ENCODE results near the gene DUSP11.
"Not testable (repeated sequence)": the region's sequence is repeated elsewhere in the genome, so short reads cannot be mapped to it uniquely, and the experiment has no call there.

Gene DUSP11

DNA sequence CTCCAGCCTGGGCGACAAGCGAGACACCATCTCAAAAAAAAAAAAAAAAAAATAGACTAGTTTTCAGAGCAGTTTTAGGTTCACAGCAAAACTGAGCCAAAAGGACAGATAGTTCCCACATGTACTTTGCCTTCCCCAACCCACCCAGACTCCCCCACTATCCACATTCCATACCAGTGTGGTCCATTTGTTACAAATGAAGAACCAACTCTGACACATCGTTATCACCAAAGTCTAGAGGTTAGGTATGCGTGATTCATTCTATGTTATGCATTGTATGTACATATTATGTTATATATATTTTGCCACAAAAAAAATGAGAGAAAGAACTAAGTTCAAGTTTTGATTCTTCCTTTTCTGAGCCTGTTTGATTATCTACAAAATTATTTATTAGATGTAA is 3.5 kb downstream of the DUSP11 start:
- in situ Hi-C loops (cut with MboI; ENCODE audit: low sequenced_read_pairs) = no loop called here

DNA sequence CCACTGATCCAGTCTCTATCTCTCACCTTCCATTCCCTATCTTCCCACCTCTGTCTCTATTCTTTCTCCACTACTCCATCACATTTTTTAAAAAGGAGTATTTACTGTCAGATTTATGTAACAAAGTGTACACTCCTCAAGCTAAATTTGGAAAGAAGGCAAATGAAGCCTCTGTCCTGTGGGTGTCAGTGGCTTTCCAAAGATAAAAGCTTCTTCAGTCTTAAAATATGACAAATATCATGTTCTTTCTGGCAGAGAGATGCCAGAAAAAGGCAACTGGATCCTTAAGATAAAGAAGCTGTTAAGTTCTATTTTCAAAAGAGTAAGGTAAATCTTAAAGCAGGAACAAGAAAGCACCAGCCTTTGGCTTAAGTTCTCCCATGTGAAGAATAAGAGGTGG is 7.1 kb downstream of the DUSP11 start:
- in situ Hi-C loops (cut with MboI; ENCODE audit: low sequenced_read_pairs) = no loop called here

DNA sequence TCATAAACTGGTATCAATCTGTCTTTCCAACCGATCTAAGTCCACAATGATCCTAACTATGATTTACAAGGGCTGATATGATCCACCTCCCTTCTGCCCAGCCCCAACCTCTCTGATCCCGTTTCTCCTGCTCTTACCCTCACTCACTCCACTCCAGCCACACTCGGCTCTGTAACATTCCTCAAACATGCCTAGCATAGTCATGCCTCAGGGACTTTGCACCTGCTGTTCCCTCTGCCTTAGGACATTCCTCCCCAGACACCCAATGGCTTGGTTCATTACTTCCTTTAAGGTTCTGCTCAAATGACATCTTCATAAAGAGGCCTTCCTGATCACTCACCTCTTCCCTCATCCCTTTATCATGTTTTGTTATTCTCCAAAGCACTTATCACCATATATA is 9.2 kb downstream of the DUSP11 start:
- in situ Hi-C loops (cut with MboI; ENCODE audit: low sequenced_read_pairs) = no loop called here

DNA sequence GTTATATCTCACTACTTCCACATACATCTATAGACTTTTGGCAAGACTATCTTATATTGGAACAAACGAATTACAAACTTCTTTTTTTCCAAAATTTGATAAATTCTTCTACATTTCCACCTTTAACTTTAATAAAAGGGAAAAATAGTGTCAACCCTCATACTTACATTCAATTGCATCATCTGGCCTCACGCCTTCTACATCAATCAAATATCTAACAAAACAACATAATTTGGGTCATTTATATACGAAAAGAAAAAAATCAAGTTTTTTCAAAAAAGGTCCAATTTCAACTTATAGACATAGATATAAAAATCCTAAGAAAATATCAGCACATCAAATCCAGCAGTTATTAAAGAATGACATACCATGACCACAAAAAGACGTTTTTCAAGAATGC is 12.9 kb downstream of the DUSP11 start:
- in situ Hi-C loops (cut with MboI; ENCODE audit: low sequenced_read_pairs) = no loop called here

DNA sequence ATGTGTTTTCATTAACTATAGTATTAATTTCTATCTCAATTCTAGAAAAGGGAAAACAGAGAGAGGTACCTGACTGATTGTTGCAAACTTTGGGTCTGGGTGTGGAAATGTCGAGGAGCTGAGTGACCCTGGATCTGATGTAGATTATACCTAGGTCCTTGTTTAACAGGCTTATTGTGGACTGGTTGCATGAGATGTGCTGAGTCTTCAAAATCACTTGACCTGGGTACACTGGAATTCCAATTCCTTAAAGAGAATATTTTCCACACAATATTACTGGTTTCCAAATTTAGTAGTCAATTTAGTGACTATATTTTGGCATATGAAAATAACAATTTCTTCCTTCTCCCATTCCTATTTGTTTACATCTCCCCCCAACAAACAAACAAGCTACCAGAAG is 13.6 kb downstream of the DUSP11 start:
- in situ Hi-C loops (cut with MboI; ENCODE audit: low sequenced_read_pairs) = no loop called here

DNA sequence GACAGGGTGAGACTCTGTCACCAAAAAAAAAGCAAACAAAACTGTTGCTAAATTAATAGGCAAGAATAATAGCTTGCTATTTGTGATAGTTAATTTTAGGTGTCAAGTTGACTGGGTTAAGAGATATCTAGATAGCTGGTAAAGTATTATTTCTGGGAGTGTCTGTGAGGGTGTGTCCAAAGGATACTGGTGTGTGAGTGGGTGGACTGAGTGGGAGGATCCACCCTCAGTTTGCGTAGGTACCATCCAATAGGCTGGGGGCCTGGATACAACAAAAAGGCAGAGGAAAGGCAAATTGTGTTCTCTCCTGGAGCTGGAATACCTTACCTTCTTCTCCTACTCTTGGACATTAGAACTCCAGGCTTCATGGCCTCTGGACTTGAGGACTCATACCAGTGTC is 15.0 kb downstream of the DUSP11 start:
- in situ Hi-C loops (cut with MboI; ENCODE audit: low sequenced_read_pairs) = no loop called here

DNA sequence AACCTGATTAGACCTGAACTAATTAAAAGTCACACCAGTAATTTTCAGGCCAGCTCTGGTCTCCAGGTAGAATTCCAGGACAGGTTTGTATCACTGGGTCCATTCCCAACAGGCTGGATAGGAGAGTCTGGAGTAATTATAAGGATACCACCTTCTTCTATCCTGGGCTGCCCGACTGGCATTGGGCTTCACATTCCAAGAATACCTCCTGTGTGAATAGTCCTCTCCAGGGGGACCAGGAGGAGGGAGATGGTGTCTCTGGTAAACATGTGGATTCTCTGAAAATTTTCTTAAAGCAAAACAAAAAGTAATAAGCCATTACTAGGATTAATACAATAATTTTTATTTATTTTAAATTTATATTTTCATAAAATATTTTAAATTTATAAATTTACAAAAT is 17.3 kb downstream of the DUSP11 start:
- in situ Hi-C loops (cut with MboI; ENCODE audit: low sequenced_read_pairs) = no loop called here

DNA sequence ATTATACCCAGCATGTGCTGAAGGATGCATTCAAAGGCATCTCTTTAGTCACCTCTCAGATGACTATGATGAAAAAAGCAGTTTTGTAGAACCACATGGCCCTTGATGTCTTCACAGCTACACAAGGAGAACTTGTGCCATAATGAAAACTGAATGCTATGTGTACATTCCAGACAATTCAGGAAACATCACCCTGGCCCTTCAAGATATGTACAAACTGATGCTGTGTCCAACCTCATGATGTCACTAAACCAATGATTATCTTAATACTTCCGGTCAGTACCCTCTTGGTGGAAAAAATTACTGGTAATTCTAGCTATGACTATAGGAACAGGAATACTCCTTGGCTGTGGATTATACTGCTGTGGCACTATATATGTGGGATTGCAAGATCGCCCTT is 20.0 kb downstream of the DUSP11 start:
- in situ Hi-C loops (cut with MboI; ENCODE audit: low sequenced_read_pairs) = no loop called here

DNA sequence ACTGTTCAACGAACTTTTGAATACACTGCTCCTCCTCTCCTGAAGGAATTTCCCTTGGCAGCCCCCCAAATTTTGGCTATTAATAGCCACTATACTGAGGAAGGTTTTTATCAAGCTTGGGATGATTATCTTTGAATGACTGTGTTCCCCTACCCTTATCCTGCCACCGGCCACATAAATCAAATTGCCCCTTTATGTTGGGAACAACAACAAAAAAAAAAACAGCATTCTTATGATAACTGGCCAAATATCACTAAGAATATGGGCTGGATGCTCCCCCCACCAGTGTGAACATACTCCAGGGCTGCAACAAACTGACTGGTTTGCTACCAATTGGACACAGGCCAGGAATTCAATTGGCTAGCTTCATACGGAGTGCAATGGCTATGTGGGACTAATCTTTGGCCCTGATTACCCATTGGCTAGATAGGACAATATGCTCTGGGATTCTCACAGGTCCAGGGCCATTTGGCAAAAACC is 20.6 kb downstream of the DUSP11 start:
- in situ Hi-C loops (cut with MboI; ENCODE audit: low sequenced_read_pairs) = no loop called here

DNA sequence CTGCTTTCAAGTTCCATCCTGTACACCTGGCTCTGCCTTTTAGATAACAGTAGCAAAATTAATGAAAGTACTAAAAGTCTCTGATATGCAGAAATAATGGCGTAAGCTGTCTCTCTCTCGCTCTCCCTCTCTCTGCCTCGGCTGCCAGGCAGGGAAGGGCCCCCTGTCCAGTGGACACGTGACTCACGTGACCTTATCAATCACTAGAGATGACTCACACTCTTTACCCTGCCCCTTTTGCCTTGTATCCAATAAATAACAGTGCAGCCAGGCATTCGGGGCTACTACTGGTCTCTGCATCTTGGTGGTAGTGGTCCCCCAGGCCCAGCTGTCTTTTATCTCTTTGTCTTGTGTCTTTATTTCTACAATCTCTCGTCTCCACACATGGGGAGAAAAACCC is 25.6 kb downstream of the DUSP11 start:
- in situ Hi-C loops (cut with MboI; ENCODE audit: low sequenced_read_pairs) = not testable (repeated sequence)

DNA sequence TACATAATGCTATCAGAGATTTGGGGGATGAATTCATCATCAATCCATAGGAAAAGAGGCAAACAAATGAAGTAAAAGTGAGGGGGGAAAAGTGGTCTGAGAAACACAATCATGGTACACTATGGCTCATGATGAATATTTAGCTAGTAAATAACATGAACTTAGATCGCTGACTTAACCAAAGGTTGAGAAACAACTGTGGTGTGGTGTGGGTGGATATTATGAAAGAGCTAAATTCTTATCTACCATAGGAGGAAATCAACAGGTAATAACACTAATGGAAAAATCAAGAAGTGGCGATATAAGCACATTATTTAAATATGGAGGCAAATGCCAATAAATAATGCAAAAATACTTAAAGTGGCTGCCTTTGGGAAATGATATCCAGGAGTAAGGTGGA is 30.6 kb downstream of the DUSP11 start:
- in situ Hi-C loops (cut with MboI; ENCODE audit: low sequenced_read_pairs) = no loop called here

DNA sequence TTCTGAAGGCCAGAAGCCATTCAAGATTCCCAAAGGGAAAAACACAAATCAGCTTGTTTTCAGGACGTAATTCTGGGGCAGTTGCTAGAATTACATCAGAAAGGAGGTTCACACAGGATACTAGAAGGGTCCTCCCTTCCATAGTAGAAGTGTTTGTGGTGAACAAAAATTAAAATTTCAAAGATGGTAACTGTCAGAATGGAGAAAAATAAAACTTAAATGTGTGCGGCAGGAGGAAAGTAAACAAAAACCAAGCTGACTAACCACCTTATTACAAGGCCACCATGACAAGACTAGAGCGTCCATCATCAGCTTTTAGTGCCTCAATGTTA is 33.1 kb downstream of the DUSP11 start:
- in situ Hi-C loops (cut with MboI; ENCODE audit: low sequenced_read_pairs) = no loop called here

DNA sequence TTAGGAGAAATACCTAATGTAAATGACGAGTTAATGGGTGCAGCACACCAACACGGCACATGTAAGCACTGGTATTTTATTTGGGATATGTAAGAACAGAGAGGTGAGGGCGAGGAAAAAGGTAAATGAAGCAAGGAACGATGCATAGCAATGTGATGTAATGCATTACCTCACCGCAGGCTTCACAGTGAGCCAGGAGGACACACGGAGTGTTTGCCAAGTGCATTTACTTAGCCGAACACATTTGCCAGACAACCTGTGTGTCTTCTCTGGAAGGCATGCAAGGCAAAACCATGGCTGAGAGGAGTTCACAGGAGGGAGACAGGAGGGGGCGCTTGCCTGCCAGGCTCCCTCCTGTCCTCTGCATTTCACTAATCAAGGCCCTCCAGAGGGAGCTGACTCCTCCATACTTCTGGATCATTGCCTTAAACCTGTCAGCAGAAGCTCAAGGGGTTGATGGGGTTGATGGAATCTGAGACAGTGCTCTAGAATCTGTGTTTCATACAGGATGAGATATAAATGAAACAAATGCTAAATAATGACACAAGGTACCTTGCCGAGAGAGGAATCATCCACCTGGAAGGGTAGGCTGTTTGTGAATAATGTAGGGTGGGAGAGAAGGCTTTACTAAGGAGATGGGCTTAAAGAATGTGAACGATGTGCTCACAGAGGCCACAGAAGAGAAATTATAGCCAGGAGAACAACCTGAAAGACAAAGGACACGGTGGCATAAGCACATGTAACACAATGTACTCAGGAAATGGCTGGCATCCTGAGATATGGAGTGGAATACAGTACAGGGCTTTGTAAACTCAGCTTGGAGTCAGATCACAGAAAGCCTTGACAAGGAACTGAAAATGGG is 33.7 kb downstream of the DUSP11 start:
- in situ Hi-C loops (cut with MboI; ENCODE audit: low sequenced_read_pairs) = no loop called here

DNA sequence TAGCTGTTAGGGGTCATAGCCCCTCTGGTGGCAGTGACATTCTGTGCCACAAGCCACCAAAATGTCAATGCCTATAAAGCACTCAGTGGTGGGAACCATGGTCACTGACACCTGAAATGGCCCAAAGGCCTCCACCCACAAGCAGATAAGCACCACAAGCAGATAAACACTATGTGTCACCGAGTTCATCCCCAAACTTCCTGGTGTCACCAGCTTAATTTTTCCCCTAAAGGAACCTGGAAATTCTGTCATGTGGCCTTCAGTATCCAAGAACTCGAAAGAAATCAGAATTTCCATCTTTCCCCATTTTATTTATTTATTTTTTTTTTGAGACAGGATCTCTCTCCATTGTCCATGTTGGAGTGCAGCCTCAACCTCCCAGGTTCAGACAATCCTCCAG is 39.1 kb downstream of the DUSP11 start:
- in situ Hi-C loops (cut with MboI; ENCODE audit: low sequenced_read_pairs) = no loop called here

DNA sequence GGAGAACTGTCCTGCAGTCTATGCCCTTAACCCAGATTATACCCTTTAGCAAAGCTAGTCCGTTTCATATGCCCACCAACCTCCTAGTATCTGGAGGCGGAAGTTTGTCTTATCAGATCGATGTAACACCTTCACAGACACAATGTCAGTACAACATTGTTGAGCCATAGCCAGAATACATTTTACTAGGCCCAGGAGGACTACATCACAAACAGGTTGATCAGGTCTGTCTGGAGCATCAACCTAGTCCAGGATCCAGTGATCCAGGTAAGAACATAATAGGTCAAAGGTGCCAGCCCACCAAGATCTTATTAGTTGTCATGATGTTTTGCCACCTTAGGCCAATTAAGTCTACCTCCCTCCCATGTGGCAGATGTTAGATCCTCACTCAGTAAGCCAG is 40.8 kb downstream of the DUSP11 start:
- in situ Hi-C loops (cut with MboI; ENCODE audit: low sequenced_read_pairs) = no loop called here

DNA sequence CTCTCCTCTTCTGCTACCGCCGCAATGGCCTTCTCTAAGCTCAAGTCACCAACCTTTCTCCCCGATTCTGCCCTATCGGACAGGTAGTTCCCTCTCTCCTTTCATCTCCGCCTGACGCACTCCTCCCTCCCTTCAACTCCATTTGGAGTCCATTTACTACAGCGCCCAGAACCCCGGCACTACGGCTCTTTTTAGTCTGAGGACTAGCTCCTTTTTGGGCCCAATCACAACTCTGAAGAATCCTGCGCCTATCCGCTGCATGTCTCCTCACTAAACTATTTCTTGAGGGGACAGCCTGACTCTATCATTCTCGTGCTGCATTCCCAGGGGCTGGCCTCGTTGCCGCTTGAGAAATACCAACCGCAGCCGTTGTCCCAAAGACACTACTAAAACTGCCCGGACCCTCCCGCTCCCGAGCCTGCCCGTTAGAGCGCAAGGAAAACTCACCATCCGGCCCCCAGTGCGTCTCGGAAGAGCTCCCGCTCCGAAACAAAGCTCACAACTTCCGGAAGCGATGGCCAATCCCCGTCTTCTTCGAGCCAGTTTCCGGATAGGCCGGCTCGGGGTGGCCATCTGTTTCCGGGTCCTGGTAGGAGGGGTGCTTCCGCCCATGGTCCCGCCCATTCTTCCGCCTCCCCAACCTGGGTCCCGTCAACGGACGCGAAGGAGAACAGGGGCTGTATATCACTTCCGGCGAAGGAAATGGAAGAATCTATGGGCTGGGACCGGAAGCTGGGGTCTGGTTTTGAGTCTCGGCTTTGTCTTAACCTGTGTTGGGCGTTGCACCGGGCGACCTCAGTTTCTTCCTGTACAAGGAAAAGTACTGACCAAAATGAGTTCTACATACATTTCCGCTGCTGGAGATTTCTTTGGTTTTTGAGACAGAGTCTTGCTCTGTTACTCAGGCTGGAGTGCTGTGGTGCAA is 42.8 kb downstream of the DUSP11 start, which contains the start of gene TPRKB:
Gene TPRKB, minus strand, starts transcription at position 491 of the 925 bp plus-strand sequence. CDS start 2,776 bp downstream, outside the sequence.
- in situ Hi-C loops (cut with MboI; ENCODE audit: low sequenced_read_pairs) = no loop called here

DNA sequence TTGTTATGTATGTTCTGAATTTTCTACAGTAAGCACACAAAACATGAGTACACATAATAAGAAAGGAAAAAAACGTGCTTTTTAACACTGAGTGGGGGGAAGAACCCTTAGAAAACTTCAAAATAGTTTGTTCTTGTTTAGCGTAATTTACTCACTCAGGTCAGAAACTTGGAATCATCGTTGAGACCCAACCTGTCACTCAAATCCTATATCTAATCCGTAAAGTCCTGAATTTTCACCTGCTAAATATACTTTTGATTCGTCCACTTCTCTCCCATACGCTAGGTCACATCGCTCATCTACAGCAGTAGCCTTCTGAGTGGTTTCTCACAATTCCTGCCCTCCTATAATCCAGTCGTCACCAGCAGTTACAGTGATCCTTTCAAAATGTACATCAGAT is 43.5 kb downstream of the DUSP11 start:
- in situ Hi-C loops (cut with MboI; ENCODE audit: low sequenced_read_pairs) = no loop called here

DNA sequence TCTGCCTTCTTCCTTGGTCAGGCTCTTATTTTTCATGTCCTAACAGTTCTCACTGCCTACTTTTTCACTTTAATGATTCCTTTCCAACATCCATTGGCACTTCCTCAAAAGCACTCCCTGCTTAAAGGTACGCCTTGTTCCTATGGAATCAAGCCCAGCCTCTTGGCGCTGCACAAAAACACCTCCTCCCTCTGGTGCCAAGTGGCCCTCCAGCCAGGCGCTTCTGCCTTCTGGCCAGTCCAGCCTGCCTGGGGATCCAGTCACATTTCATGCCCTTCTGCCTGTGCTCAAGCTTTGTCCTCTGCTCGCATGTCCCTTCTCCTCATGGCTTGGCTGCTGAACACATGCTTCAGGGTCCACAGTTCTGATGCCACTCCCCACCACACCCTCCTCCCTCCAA is 49.1 kb downstream of the DUSP11 start:
- in situ Hi-C loops (cut with MboI; ENCODE audit: low sequenced_read_pairs) = no loop called here

DNA sequence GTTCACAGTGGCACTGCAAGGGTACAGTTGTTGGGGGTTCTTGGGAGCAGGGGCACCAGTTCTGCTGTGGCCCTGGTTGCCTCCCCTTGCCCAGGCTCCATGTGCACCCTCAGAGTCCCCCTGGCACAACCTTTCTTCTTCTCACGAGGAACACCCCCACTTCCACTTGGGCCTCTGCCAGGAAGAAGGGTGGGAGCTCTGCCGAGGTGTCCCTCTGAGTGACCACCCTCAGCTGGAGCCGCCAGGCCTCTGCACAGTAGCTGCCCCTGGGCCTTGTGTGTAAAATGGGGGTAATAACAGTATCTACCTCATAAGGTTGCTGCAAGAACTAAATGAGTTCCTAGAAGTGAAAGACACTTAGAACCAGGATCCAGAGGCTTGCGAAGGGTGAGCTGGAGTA is 51.2 kb downstream of the DUSP11 start:
- in situ Hi-C loops (cut with MboI; ENCODE audit: low sequenced_read_pairs) = no loop called here

DNA sequence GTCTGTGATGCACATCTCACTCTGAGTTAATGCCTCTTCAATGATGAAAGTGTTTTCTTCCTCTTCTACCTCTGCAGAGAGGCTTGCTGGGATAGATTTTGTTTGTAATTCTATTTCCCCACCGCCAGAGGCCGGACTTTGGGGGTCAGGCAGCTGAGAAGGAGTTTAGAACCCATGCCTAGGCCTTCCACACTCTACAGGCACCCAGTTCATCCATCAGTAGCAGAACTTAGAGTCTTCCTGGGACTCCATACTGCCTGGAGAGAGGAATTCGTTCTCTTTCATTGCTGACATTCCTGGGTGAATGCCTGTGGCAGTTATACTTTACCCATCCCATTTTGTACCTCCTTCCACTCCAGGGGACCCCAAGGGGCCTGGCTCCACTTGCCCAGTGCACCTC is 51.9 kb downstream of the DUSP11 start:
- in situ Hi-C loops (cut with MboI; ENCODE audit: low sequenced_read_pairs) = no loop called here

DNA sequence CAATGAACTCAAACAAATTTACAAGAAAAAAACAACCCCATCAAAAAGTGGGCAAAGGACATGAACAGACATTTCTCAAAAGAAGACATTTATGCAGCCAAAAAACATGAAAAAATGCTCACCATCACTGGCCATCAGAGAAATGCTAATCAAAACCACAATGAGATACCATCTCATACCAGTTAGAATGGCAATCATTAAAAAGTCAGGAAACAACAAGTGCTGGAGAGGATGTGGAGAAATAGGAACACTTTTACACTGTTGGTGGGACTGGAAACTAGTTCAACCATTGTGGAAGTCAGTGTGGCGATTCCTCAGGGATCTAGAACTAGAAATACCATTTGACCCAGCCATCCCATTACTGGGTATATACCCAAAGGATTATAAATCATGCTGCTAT is 53.2 kb downstream of the DUSP11 start:
- in situ Hi-C loops (cut with MboI; ENCODE audit: low sequenced_read_pairs) = not testable (repeated sequence)
